T47D (cell line): ENCODE data around the gene CACNA1D.

Experiments used
- DNase-seq, 2 experiments: peaks; one replicate each; pipeline versions ENCODE4 v3.0.0 to v3.0.0-alpha.2; 2011 to 2012; ENCODE audit warnings: low read depth in 1 of 2, low spot score in 1 of 2
- JUND ChIP-seq: IDR thresholded peaks from 2 replicates; pipeline ENCODE4 v1.6.1; 2012; ENCODE audit warnings: low read depth
- in situ Hi-C: cut with HindIII; loops from 2 replicates; pipeline ENCODE4 v1.10.0; 2016; ENCODE audit warnings: low sequenced_read_pairs, low pct_unique_long_range_greater_than_20kb

Gene CACNA1D

GRCh38 chr3:53690521-53690920 lies 196.1 kb downstream of the CACNA1D start:
- DNase-seq, result no peak
- in situ Hi-C loops, result no loop called here
- no peak for TF ChIP-seq JUND

- in situ Hi-C loops, result no loop called here
- DNase-seq, result no peak
- no peak for TF ChIP-seq JUND
Observed at GRCh38 chr3:53691349-53691748, 196.9 kb downstream of the CACNA1D start.

- in situ Hi-C loops, result no loop called here
- DNase-seq, result no peak
- no peak for TF ChIP-seq JUND
Observed at GRCh38 chr3:53691885-53692284, 197.5 kb downstream of the CACNA1D start.

- in situ Hi-C loops, result no loop called here
- DNase-seq, result no peak
- TF ChIP-seq JUND, result no peak
Observed at GRCh38 chr3:53693451-53693850, 199.0 kb downstream of the CACNA1D start.

- no peak for TF ChIP-seq JUND
- in situ Hi-C loops, result no loop called here
- DNase-seq, result no peak
Observed at GRCh38 chr3:53694046-53694445, 199.6 kb downstream of the CACNA1D start.

GRCh38 chr3:53694666-53695323 lies 200.4 kb downstream of the CACNA1D start:
- in situ Hi-C loops, result no loop called here
- no peak for TF ChIP-seq JUND
- DNase-seq, result no peak

GRCh38 chr3:53695324-53695690 lies 200.9 kb downstream of the CACNA1D start:
- DNase-seq, result no peak
- no peak for TF ChIP-seq JUND
- in situ Hi-C loops, result no loop called here

- no peak for TF ChIP-seq JUND
- in situ Hi-C loops, result no loop called here
- peak in 1 of 2 experiments; percentile 6 for DNase-seq
Observed at GRCh38 chr3:53696401-53697172, 202.2 kb downstream of the CACNA1D start.

- no peak for TF ChIP-seq JUND
- in situ Hi-C loops, result no loop called here
- DNase-seq, result no peak
Observed at GRCh38 chr3:53700441-53700840, 206.0 kb downstream of the CACNA1D start.

GRCh38 chr3:53702776-53703530 lies 208.5 kb downstream of the CACNA1D start:
- no peak for TF ChIP-seq JUND
- in situ Hi-C loops, result no loop called here
- no peak for DNase-seq

GRCh38 chr3:53703630-53704362 lies 209.4 kb downstream of the CACNA1D start:
- TF ChIP-seq JUND, result no peak
- in situ Hi-C loops, result no loop called here
- no peak for DNase-seq

- DNase-seq, result no peak
- in situ Hi-C loops, result no loop called here
- TF ChIP-seq JUND, result no peak
Observed at GRCh38 chr3:53704363-53704725, 209.9 kb downstream of the CACNA1D start.
